IMR-90 (cell line): ENCODE results near the gene SAMM50. TPM values are rescaled to one million over a fixed set of nuclear protein-coding genes. Genes with fewer than 3 reads are reported as not detected.
A peak's percentile ranks its signal among the peaks of the same experiment; 100 is the strongest.

Experiments
- ATAC-seq: fragments of 200-7000 bp; cut with Tn5 transposase; 2 replicates; pipeline ENCODE4 v1.9.1; 2020; ENCODE audit warnings: low read depth, mild to moderate bottlenecking, moderate library complexity
- BruUV-seq: library from RNA; stranded (reverse); fragments of 400-500 nt; replicated peaks from 2 replicates; lab custom pipeline; 2021; lab: Mats Ljungman, UMichigan
- CTCF ChIA-PET: fragments of 300-600 bp; formaldehyde crosslinking; extraction: SDS; loops from one replicate; lab custom pipeline; 2021; ENCODE audit warnings: antibody characterized with exemption; lab: Yijun Ruan, JAX
- POLR2A ChIA-PET: fragments of 300-600 bp; sonication (Branson Sonifier 250); formaldehyde crosslinking; loops from one replicate; lab custom pipeline; 2022; ENCODE audit warnings: antibody characterized with exemption; ENCODE audit not compliant: unreplicated experiment; lab: Charles Lee
- DNase-seq: peaks from one replicate; pipeline ENCODE4 v3.0.0; 2013
- H2AFZ ChIP-seq: replicated peaks from 2 replicates; pipeline ENCODE3; 2013; ENCODE audit warnings: low read length, mild to moderate bottlenecking; ENCODE audit not compliant: poor library complexity
- H2AK5ac ChIP-seq: 2 replicates; pipeline ENCODE4 v1.6.1; 2013; ENCODE audit warnings: low read depth, low read length, inconsistent platforms
- H2AK9ac ChIP-seq: replicated peaks from 2 replicates; pipeline ENCODE3; 2013; ENCODE audit warnings: mild to moderate bottlenecking, low read depth, low read length, moderate library complexity; ENCODE audit not compliant: poor library complexity
- H2BK120ac ChIP-seq: 2 replicates; pipeline ENCODE4 v1.6.1; 2013; ENCODE audit warnings: low read depth, low read length, inconsistent platforms
- H2BK15ac ChIP-seq: 3 replicates; pipeline ENCODE4 v1.6.1; 2013; ENCODE audit warnings: low read depth, low read length, inconsistent platforms
- H2BK20ac ChIP-seq: 2 replicates; pipeline ENCODE4 v1.6.1; 2013; ENCODE audit warnings: low read depth, mild to moderate bottlenecking, inconsistent platforms, low read length, moderate library complexity
- H2BK5ac ChIP-seq: 2 replicates; pipeline ENCODE4 v1.6.1; 2013; ENCODE audit warnings: mild to moderate bottlenecking, low read depth, low read length, inconsistent platforms; ENCODE audit not compliant: poor library complexity, severe bottlenecking
- H3K14ac ChIP-seq: replicated peaks from 2 replicates; pipeline ENCODE4 v1.6.1; 2013; ENCODE audit warnings: low read depth, low read length, inconsistent platforms
- H3K18ac ChIP-seq: 2 replicates; pipeline ENCODE4 v1.6.1; 2013; ENCODE audit warnings: low read depth, low read length, control low read depth
- H3K23ac ChIP-seq: 2 replicates; pipeline ENCODE4 v1.6.1; 2013; ENCODE audit warnings: low read depth, low read length, inconsistent platforms
- H3K27ac ChIP-seq: 2 replicates; pipeline ENCODE4 v1.5.1; 2013; ENCODE audit warnings: mild to moderate bottlenecking, control low read depth, low read length; ENCODE audit not compliant: insufficient read depth
- H3K27me3 ChIP-seq: 2 replicates; pipeline ENCODE4 v1.6.1; 2013; ENCODE audit warnings: low read length; ENCODE audit not compliant: control insufficient read depth, insufficient read depth
- H3K36me3 ChIP-seq: 2 replicates; pipeline ENCODE4 v1.6.1; 2013; ENCODE audit warnings: low read length, mixed read lengths; ENCODE audit not compliant: control insufficient read depth, insufficient read depth
- H3K4ac ChIP-seq: 2 replicates; pipeline ENCODE4 v1.6.1; 2013; ENCODE audit warnings: low read depth, low read length, inconsistent platforms
- H3K4me1 ChIP-seq: 2 replicates; pipeline ENCODE4 v1.6.1; 2013; ENCODE audit warnings: low read length, mixed read lengths; ENCODE audit not compliant: control insufficient read depth, insufficient read depth
- H3K4me2 ChIP-seq: 2 replicates; pipeline ENCODE4 v1.6.1; 2013; ENCODE audit warnings: low read depth, mild to moderate bottlenecking, control low read depth, low read length, moderate library complexity
- H3K4me3 ChIP-seq: 2 replicates; pipeline ENCODE4 v1.5.1; 2013; ENCODE audit warnings: low read depth, mild to moderate bottlenecking, control low read depth, low read length, moderate library complexity; ENCODE audit not compliant: insufficient read depth
- H3K56ac ChIP-seq: 2 replicates; pipeline ENCODE4 v1.6.1; 2013; ENCODE audit warnings: low read length, inconsistent platforms; ENCODE audit not compliant: insufficient read depth; ENCODE audit errors: extremely low read depth
- H3K79me1 ChIP-seq, 2 experiments: 2 replicates each; pipeline ENCODE4 v1.6.1; 2013; ENCODE audit warnings: low read length in 2 of 2, inconsistent platforms in 1 of 2, low read depth in 1 of 2
- H3K9ac ChIP-seq: 2 replicates; pipeline ENCODE4 v1.6.1; 2013; ENCODE audit warnings: low read depth, low read length, control low read depth
- H3K9me1 ChIP-seq: 2 replicates; pipeline ENCODE4 v1.6.1; 2013; ENCODE audit warnings: low read length, inconsistent platforms; ENCODE audit not compliant: insufficient read depth
- H3K9me3 ChIP-seq: 2 replicates; pipeline ENCODE4 v1.6.1; 2013; ENCODE audit warnings: low read length; ENCODE audit not compliant: control insufficient read depth, insufficient read depth
- H4K20me1 ChIP-seq: 2 replicates; pipeline ENCODE4 v1.6.1; 2013; ENCODE audit warnings: low read length, inconsistent platforms; ENCODE audit not compliant: insufficient read depth
- H4K5ac ChIP-seq: 2 replicates; pipeline ENCODE4 v1.6.1; 2013; ENCODE audit warnings: mild to moderate bottlenecking, low read depth, low read length, control low read depth
- H4K8ac ChIP-seq, 2 experiments: 2 replicates each; pipeline ENCODE4 v1.6.1; 2013; ENCODE audit warnings: low read depth in 2 of 2, low read length in 2 of 2, control low read depth in 1 of 2, inconsistent platforms in 1 of 2
- H4K91ac ChIP-seq: 2 replicates; pipeline ENCODE4 v1.6.1; 2013; ENCODE audit warnings: low read depth, low read length, inconsistent platforms; ENCODE audit not compliant: insufficient read depth
- CEBPB ChIP-seq: IDR thresholded peaks from 2 replicates; pipeline ENCODE4 v1.6.1; 2012; ENCODE audit warnings: low read depth, low read length, improper control_type of control experiment
- ELK1 ChIP-seq: fragments of 150-350 bp; IDR thresholded peaks from 2 replicates; pipeline ENCODE4 v1.6.1; 2016; ENCODE audit warnings: low read depth, mild to moderate bottlenecking, low read length, moderate library complexity, borderline replicate concordance
- MAFK ChIP-seq: IDR thresholded peaks from 2 replicates; pipeline ENCODE4 v1.6.1; 2012; ENCODE audit warnings: low read depth, low read length, improper control_type of control experiment
- MAZ ChIP-seq: IDR thresholded peaks from 2 replicates; pipeline ENCODE4 v1.6.1; 2012; ENCODE audit warnings: low read depth, mild to moderate bottlenecking, low read length, improper control_type of control experiment, moderate library complexity, borderline replicate concordance
- POLR2A ChIP-seq: IDR thresholded peaks from 2 replicates; pipeline ENCODE4 v1.6.1; 2012; ENCODE audit warnings: mild to moderate bottlenecking, low read depth, low read length
- RCOR1 ChIP-seq: IDR thresholded peaks from 2 replicates; pipeline ENCODE4 v1.6.1; 2012; ENCODE audit warnings: mild to moderate bottlenecking, low read length, improper control_type of control experiment; ENCODE audit not compliant: insufficient replicate concordance
- USF2 ChIP-seq: fragments of 150-350 bp; IDR thresholded peaks from 2 replicates; pipeline ENCODE4 v1.6.1; 2017; ENCODE audit warnings: mild to moderate bottlenecking, antibody characterized with exemption, low read length, low read depth
- WGBS, 2 experiments: methylation state at CpG; one replicate each; pipeline versions ENCODE4 v1.1.5 to v1.1.7; 2013; ENCODE audit warnings: missing lambda C conversion rate in 2 of 2; ENCODE audit not compliant: insufficient read length in 1 of 2; ENCODE audit errors: extremely low coverage in 2 of 2; 5-methylcytosine and 5-hydroxymethylcytosine counted together
- dilution Hi-C: fragments of 300-500 bp; cut with HindIII; formaldehyde crosslinking; loops from one replicate; pipeline ENCODE4 v1.14.3; 2018; ENCODE audit warnings: low sequenced_read_pairs; ENCODE audit not compliant: unreplicated experiment
- in situ Hi-C: fragments of 300-500 bp; cut with MboI; formaldehyde crosslinking; loops from 3 replicates; pipeline ENCODE4 v1.14.3; 2019; ENCODE audit warnings: low sequenced_read_pairs, inconsistent platforms, mixed read lengths
- intact Hi-C: fragments of 100-400 bp; cut with micrococcal nuclease; formaldehyde crosslinking; loops from 2 replicates; pipeline ENCODE4 v1.10.0; 2022
- polyA plus RNA-seq, 3 experiments: library from polyadenylated mRNA; depleted of rRNA; stranded (reverse); fragments of >200 nt; gene quantifications; 2 replicates each; pipeline ENCODE4 v1.2.3, GENCODE V29; 2012; ENCODE audit warnings: low replicate concordance in 1 of 3
- total RNA-seq: library from RNA; depleted of rRNA; stranded (reverse); fragments of >200 nt; gene quantifications from 2 replicates; pipeline ENCODE4 v1.2.3, GENCODE V29; 2012

Gene SAMM50
- total and polyA plus RNA-seq, 2 of the 4 experiments (the other 2 are of a cell fraction), result 40.6 to 43.7 TPM

DNA sequence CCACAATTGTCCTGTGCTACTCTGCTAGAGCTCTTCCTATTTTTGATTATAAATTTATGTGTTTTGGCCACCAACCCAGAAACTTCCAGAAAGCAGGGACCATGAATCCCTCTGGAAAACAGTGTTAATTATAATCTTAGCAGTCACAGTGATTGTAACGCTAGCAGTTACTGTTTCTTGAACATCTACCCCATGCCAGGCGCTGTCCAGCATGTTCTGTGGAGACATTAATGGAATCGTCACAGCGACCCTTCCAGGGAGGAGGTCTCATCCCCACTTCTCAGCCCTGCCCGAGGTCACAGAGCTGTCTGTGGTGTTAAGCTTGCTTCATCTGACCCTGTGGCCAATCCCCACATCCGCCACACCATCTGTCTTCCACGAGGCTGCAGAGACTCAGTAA, 49.6 kb upstream of the SAMM50 start:
- Histone ChIP-seq H3K9me1 (peaks cover 6% of the 10 kb centered on the region; the same call in 1 of the 2 replicates), H4K20me1 (peaks cover 5% of the 10 kb centered on the region; the same call in 1 of the 2 replicates), H3K4ac (no peak overlapping the region), H2AFZ (no peak overlapping the region), H3K4me1 (peaks cover 21% of the 10 kb centered on the region), H4K91ac (no peak overlapping the region), H2AK9ac (no peak overlapping the region), H3K18ac (no peak overlapping the region), H2AK5ac (peak overlapping the region; percentile 79; the same call in 1 of the 2 replicates), H3K4me3 (no peak overlapping the region), H4K5ac (no peak overlapping the region), H3K4me2 (no peak overlapping the region), H3K56ac (no peak overlapping the region), H3K23ac (no peak overlapping the region), H2BK5ac (no peak overlapping the region), H3K14ac (no peak overlapping the region), H4K8ac (no peak overlapping the region), H3K27me3 (peaks cover 11% of the 10 kb centered on the region; the same call in 1 of the 2 replicates), H3K36me3 (no peaks in the 10 kb centered on the region), H2BK15ac (no peak overlapping the region), H2BK120ac (no peak overlapping the region), H3K27ac (no peak overlapping the region), H2BK20ac (no peak overlapping the region), H3K9ac (no peak overlapping the region), H3K79me1 (no peaks in the 10 kb centered on the region), H3K9me3 (no peaks in the 10 kb centered on the region)
- intact Hi-C loops (loop anchor here (10.0 kb wide), 1 partner anchor 631 kb away; no protein-coding TSS in a partner anchor), in situ Hi-C loops (no loop called here), dilution Hi-C loops (no loop called here)
- no CpG with 5 or more reads among the region's 7 CpGs for WGBS, 2 experiments
- TF ChIP-seq CEBPB (no peak), USF2 (no peak), RCOR1 (no peak), ELK1 (no peak), MAZ (no peak), MAFK (no peak), POLR2A (no peak)
- BruUV-seq, result no TSS peak
- ChIA-PET POLR2A (no interaction called here), CTCF (interaction anchor here (0.6 to 1.0 kb wide), 2 partner anchors 47 to 76 kb away, joined by 3 to 4 read pairs; no protein-coding TSS in a partner anchor)
- ATAC-seq (no peak), DNase-seq (no peak)
